ENCODE data around the gene C9orf72. TPM values are rescaled to one million over a fixed set of nuclear protein-coding genes. Genes with fewer than 3 reads are reported as not detected.
"Not testable (repeated sequence)": the region's sequence is repeated elsewhere in the genome, so short reads cannot be mapped to it uniquely, and the experiment has no call there.

Gene C9orf72
- total RNA-seq, 2 donors from 2014 or later = 19.4 to 25.6 TPM

DNA sequence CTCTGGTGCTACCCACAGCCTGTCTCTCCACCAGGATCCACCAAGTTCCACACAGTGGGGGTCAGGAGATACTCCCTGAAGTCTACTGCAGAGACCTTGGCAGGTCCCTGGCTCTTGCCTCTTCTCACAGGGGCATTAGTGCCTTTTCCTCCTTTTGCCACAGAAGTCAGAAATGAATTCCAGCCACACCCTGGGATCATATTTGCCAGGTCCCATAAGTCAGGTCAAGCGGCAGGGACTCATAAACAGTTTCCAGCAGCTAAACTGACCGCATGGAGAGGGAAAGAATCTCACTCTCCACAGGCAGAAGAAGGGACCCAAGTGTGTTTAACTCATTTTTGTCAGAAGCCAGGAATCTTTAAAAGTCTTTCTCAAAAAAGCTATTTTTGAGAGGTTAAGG, 62.5 kb downstream of the C9orf72 start:
- Histone ChIP-seq H3K36me3 (no peaks in the 10 kb centered on the region), H3K9me3 (no peaks in the 10 kb centered on the region), H3K4me3 (no peak overlapping the region), H3K27me3 (replicated peaks; ENCODE audit: insufficient read depth) (no peaks in the 10 kb centered on the region), H3K27ac (no peak overlapping the region), H3K4me1 (ENCODE audit: control insufficient read depth in 1 of 2, low read depth in 2 of 2) (peaks cover 0 to 8% of the 10 kb centered on the region in 2 donors)
- no peak for TF ChIP-seq CTCF (IDR thresholded peaks at IDR 0.05)
- no peak for ATAC-seq (ENCODE audit: insufficient number of reproducible peaks, low FRiP score, low read depth)
- DNase-seq (ENCODE audit: low spot score) = no peak

- Histone ChIP-seq H3K27ac (no peak overlapping the region), H3K9me3 (no peaks in the 10 kb centered on the region), H3K27me3 (replicated peaks; ENCODE audit: insufficient read depth) (no peaks in the 10 kb centered on the region), H3K4me1 (ENCODE audit: control insufficient read depth in 1 of 2, low read depth in 2 of 2) (no peaks in the 10 kb centered on the region), H3K36me3 (no peaks in the 10 kb centered on the region), H3K4me3 (no peak overlapping the region)
- TF ChIP-seq CTCF (IDR thresholded peaks at IDR 0.05) = no peak
- DNase-seq (ENCODE audit: low spot score) = no peak
- ATAC-seq (ENCODE audit: insufficient number of reproducible peaks, low FRiP score, low read depth) = no peak
These were observed 66.3 kb downstream of the C9orf72 start for GRCh38 chr9:27506981-27507380.

- no peak for ATAC-seq (ENCODE audit: insufficient number of reproducible peaks, low FRiP score, low read depth)
- Histone ChIP-seq H3K27me3 (replicated peaks; ENCODE audit: insufficient read depth) (no peaks in the 10 kb centered on the region), H3K4me1 (ENCODE audit: control insufficient read depth in 1 of 2, low read depth in 2 of 2) (no peaks in the 10 kb centered on the region), H3K27ac (no peak overlapping the region), H3K9me3 (no peaks in the 10 kb centered on the region), H3K36me3 (no peaks in the 10 kb centered on the region), H3K4me3 (no peak overlapping the region)
- DNase-seq (ENCODE audit: low spot score) = no peak
- TF ChIP-seq CTCF (IDR thresholded peaks at IDR 0.05) = no peak
These were observed 67.5 kb downstream of the C9orf72 start for GRCh38 chr9:27505744-27506161.

- no peak for DNase-seq (ENCODE audit: low spot score)
- H3K27me3 ChIP-seq (replicated peaks; ENCODE audit: insufficient read depth) = no peaks in the 10 kb centered on the region
- ATAC-seq (ENCODE audit: insufficient number of reproducible peaks, low FRiP score, low read depth) = no peak
- no peak overlapping the region for H3K27ac ChIP-seq
- H3K4me1 ChIP-seq (ENCODE audit: control insufficient read depth in 1 of 2, low read depth in 2 of 2) = no peaks in the 10 kb centered on the region
- no peak overlapping the region for H3K4me3 ChIP-seq
- no peaks in the 10 kb centered on the region for H3K9me3 ChIP-seq
- no peaks in the 10 kb centered on the region for H3K36me3 ChIP-seq
- TF ChIP-seq CTCF (IDR thresholded peaks at IDR 0.05) = no peak
These were observed 69.0 kb downstream of the C9orf72 start for GRCh38 chr9:27504259-27504658.

DNA sequence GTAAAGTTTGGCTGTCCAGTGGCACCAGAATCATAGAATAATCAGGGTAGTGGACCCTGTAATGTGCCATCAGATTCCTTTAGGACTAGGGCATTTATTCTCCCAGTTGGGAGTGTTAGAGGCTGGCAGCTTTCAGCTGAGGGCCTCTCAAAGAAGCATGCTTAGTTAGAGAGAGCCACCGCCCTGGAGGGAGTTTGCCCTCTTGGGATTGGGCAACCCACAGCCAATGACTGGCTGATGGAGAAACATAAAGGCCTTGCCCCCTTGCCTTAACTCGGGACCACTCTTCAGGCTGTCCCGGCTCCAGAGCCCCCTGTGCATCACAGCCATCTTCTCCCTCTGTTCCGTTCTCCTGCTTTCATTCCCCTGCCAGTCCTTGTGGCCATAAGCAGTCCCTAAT, 69.7 kb downstream of the C9orf72 start:
- DNase-seq (ENCODE audit: low spot score) (no peak), ATAC-seq (ENCODE audit: insufficient number of reproducible peaks, low FRiP score, low read depth) (no peak)
- Histone ChIP-seq H3K9me3 (no peaks in the 10 kb centered on the region), H3K27ac (no peak overlapping the region), H3K4me3 (no peak overlapping the region), H3K27me3 (replicated peaks; ENCODE audit: insufficient read depth) (no peaks in the 10 kb centered on the region), H3K36me3 (no peaks in the 10 kb centered on the region), H3K4me1 (ENCODE audit: control insufficient read depth in 1 of 2, low read depth in 2 of 2) (no peaks in the 10 kb centered on the region)
- TF ChIP-seq CTCF (IDR thresholded peaks at IDR 0.05) = no peak

GRCh38 chr9:27500902-27501301, 72.4 kb downstream of the C9orf72 start:
- ATAC-seq (ENCODE audit: insufficient number of reproducible peaks, low FRiP score, low read depth); H3K4me3 ChIP-seq; DNase-seq (ENCODE audit: low spot score); H3K27ac ChIP-seq; H3K36me3 ChIP-seq; H3K27me3 ChIP-seq (replicated peaks; ENCODE audit: insufficient read depth); H3K4me1 ChIP-seq (ENCODE audit: control insufficient read depth in 1 of 2, low read depth in 2 of 2); H3K9me3 ChIP-seq: not testable (repeated sequence)

All from thoracic aorta (tissue), 2 donors.